ENCODE results near the gene SNX27. TPM values are rescaled to one million over a fixed set of nuclear protein-coding genes. Genes with fewer than 3 reads are reported as not detected.

Gene SNX27
- total and polyA plus RNA-seq, 4 donors, result 4.3 to 19.7 (median 10.5) TPM

- no peak for DNase-seq (ENCODE audit: low spot score)
- TF ChIP-seq HNF4A (conservative IDR thresholded peaks at IDR 0.05) (no peak), SP1 (IDR thresholded peaks at IDR 0.05) (no peak), EGR1 (IDR thresholded peaks at IDR 0.05; ENCODE audit: low read depth in 2 of 2) (no peak), JUND (IDR thresholded peaks at IDR 0.05) (no peak), REST (IDR thresholded peaks at IDR 0.05) (no peak), ATF3 (IDR thresholded peaks at IDR 0.05) (no peak), GABPA (IDR thresholded peaks at IDR 0.05 in 1 of 2, conservative IDR thresholded peaks at IDR 0.05 in 1 of 2) (no peak), RXRA (IDR thresholded peaks at IDR 0.05) (no peak), HNF4G (IDR thresholded peaks at IDR 0.05) (no peak), FOXA1 (IDR thresholded peaks at IDR 0.05) (no peak), ZBTB33 (IDR thresholded peaks at IDR 0.05) (no peak), YY1 (IDR thresholded peaks at IDR 0.05) (no peak), MAX (IDR thresholded peaks at IDR 0.05) (no peak), RAD21 (IDR thresholded peaks at IDR 0.05) (no peak), NR2F2 (IDR thresholded peaks at IDR 0.05) (no peak)
- TF ChIP-seq, protein P1, sequence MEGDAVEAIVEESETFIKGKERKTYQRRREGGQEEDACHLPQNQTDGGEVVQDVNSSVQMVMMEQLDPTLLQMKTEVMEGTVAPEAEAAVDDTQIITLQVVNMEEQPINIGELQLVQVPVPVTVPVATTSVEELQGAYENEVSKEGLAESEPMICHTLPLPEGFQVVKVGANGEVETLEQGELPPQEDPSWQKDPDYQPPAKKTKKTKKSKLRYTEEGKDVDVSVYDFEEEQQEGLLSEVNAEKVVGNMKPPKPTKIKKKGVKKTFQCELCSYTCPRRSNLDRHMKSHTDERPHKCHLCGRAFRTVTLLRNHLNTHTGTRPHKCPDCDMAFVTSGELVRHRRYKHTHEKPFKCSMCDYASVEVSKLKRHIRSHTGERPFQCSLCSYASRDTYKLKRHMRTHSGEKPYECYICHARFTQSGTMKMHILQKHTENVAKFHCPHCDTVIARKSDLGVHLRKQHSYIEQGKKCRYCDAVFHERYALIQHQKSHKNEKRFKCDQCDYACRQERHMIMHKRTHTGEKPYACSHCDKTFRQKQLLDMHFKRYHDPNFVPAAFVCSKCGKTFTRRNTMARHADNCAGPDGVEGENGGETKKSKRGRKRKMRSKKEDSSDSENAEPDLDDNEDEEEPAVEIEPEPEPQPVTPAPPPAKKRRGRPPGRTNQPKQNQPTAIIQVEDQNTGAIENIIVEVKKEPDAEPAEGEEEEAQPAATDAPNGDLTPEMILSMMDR (IDR thresholded peaks at IDR 0.05; ENCODE audit: low read depth, low read length, missing input control), result no peak
- Histone ChIP-seq H3K27ac (ENCODE audit: low read depth in 1 of 2, low read length in 2 of 2) (no peak overlapping the region), H3K4me1 (ENCODE audit: control insufficient read depth in 4 of 4, insufficient read depth in 4 of 4, low read length in 3 of 4) (no peaks in the 10 kb centered on the region), H3K27me3 (ENCODE audit: control insufficient read depth in 4 of 4, insufficient read depth in 4 of 4, low read length in 3 of 4) (peaks cover 0 to 2% (median 0%) of the 10 kb centered on the region in 4 donors), H3K9me3 (ENCODE audit: control insufficient read depth in 4 of 4, low read length in 3 of 4) (no peaks in the 10 kb centered on the region), H3K4me3 (ENCODE audit: low read depth in 1 of 3, low read length in 3 of 3) (no peak overlapping the region), H3K9ac (ENCODE audit: low read depth in 1 of 2, low read length in 2 of 2) (no peak overlapping the region), H3K36me3 (ENCODE audit: control insufficient read depth in 4 of 4, insufficient read depth in 3 of 4, low read depth in 1 of 4, low read length in 3 of 4) (no peaks in the 10 kb centered on the region)
- WGBS, result 68% methylated on average over 15 of the region's 15 CpGs
Observed at GRCh38 chr1:151710187-151710840, 98.5 kb downstream of the SNX27 start.
